Stimulated activated CD8-positive, alpha-beta memory T cell treated with anti-CD3 and anti-CD28 coated beads, Interleukin-12 subunit alpha, Interleukin-12 subunit beta, amount 100 ng/mL, for 4 hours (primary cell): ENCODE measurements around the gene IFT27.
A peak's percentile ranks its signal among the peaks of the same experiment; 100 is the strongest.
"Not testable (repeated sequence)": the region's sequence is repeated elsewhere in the genome, so short reads cannot be mapped to it uniquely, and the experiment has no call there.

ENCODE experiments used
- DNase-seq: peaks from one replicate; pipeline ENCODE4 v3.0.0-alpha.2; 2020; ENCODE audit warnings: low read depth

IFT27 gene

GRCh38 chr22:36765131-36765942, 10.6 kb downstream of the IFT27 start:
- DNase-seq = no peak

GRCh38 chr22:36764641-36765040, 11.3 kb downstream of the IFT27 start:
- DNase-seq = no peak

GRCh38 chr22:36764060-36764459, 11.9 kb downstream of the IFT27 start:
- no peak for DNase-seq

- no peak for DNase-seq
Measured at GRCh38 chr22:36763576-36763975, 12.3 kb downstream of the IFT27 start.

- DNase-seq = no peak
Measured at GRCh38 chr22:36762687-36763260, 13.1 kb downstream of the IFT27 start.

GRCh38 chr22:36761553-36762240, 14.2 kb downstream of the IFT27 start:
- DNase-seq = no peak

- no peak for DNase-seq
Measured at GRCh38 chr22:36760786-36761185, 15.1 kb downstream of the IFT27 start.

GRCh38 chr22:36759481-36760159, 16.3 kb downstream of the IFT27 start:
- DNase-seq = no peak

GRCh38 chr22:36758792-36759271, 17.1 kb downstream of the IFT27 start:
- DNase-seq = no peak

GRCh38 chr22:36757668-36758211, 18.2 kb downstream of the IFT27 start:
- DNase-seq = peak; percentile 39

GRCh38 chr22:36756746-36757655, 18.9 kb downstream of the IFT27 start:
- no peak for DNase-seq

GRCh38 chr22:36756031-36756430, 19.9 kb downstream of the IFT27 start:
- DNase-seq = no peak

GRCh38 chr22:36755316-36755715, 20.6 kb downstream of the IFT27 start:
- no peak for DNase-seq

- not testable (repeated sequence) for DNase-seq
Measured at GRCh38 chr22:36754881-36755280, 21.0 kb downstream of the IFT27 start.

- DNase-seq = no peak
Measured at GRCh38 chr22:36753916-36754315, 22.0 kb downstream of the IFT27 start.

- no peak for DNase-seq
Measured at GRCh38 chr22:36753120-36753802, 22.7 kb downstream of the IFT27 start.

- no peak for DNase-seq
Measured at GRCh38 chr22:36746375-36746970, 29.4 kb downstream of the IFT27 start.

GRCh38 chr22:36745301-36745995, 30.5 kb downstream of the IFT27 start:
- no peak for DNase-seq

GRCh38 chr22:36744791-36745190, 31.1 kb downstream of the IFT27 start:
- no peak for DNase-seq
